Iris pigment epithelial cell (primary cell): ENCODE data around the gene PGGHG.
"Not testable (repeated sequence)": the region's sequence is repeated elsewhere in the genome, so short reads cannot be mapped to it uniquely, and the experiment has no call there.

Experiments
- DNase-seq: peaks from one replicate; pipeline ENCODE4 v3.0.0-alpha.2; 2011; ENCODE audit warnings: low read depth

The PGGHG gene

DNA sequence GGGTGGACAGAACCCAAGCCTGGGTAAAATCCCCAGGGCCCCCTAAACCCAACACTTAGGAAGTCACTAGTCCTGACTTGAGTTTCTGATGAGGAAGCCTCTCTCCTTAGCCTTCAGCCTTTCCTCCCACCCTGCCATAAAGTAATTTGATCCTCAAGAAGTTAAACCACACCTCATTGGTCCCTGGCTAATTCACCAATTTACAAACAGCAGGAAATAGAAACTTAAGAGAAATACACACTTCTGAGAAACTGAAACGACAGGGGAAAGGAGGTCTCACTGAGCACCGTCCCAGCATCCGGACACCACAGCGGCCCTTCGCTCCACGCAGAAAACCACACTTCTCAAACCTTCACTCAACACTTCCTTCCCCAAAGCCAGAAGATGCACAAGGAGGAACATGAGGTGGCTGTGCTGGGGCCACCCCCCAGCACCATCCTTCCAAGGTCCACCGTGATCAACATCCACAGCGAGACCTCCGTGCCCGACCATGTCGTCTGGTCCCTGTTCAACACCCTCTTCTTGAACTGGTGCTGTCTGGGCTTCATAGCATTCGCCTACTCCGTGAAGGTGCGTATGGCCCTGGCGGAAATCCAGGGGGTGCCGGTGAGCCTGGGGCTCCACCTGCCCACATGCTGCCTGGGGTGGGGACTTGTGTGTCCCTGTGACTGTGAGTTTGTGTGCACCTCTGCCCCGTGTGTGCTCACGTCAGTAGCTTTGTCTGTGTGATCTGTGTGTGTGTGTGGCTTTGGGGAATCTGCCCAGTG lies 25.0 kb downstream of the PGGHG start, which contains the start of gene IFITM1:
IFITM1 (plus strand) TSS at position 254 of the 767 bp plus-strand sequence; CDS start at position 385, 131 bp downstream.
- peak; percentile 91 for DNase-seq

DNA sequence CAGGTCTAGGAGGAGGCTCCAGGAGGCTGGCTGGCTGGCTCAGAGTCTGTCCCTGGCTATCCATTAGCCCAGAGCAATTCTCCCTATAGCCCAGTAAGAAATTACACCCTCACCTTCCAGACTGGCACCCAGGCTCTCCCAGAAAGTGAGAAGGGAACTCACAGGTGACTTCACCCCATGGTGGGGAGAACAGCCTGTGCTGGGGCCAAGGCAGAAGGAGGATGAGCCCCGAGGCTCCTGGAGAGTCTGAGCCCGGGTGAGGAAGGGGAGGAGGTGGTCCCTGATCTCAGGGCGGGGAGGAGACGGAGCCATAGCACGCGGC lies 25.6 kb downstream of the PGGHG start:
- peak; percentile 9 for DNase-seq

DNA sequence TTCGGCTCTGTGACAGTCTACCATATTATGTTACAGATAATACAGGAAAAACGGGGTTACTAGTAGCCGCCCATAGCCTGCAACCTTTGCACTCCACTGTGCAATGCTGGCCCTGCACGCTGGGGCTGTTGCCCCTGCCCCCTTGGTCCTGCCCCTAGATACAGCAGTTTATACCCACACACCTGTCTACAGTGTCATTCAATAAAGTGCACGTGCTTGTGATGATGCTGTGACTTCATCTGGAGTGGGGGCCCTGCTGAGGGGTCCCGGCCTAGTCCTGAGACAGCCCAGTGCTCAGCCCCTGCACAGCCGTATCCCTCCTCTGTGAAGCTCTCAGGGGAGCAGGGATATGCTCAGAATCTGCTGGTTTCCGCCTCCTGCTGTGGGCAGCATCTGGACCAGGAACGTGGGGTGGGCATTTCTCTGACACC lies 26.1 kb downstream of the PGGHG start:
- DNase-seq = no peak

DNA sequence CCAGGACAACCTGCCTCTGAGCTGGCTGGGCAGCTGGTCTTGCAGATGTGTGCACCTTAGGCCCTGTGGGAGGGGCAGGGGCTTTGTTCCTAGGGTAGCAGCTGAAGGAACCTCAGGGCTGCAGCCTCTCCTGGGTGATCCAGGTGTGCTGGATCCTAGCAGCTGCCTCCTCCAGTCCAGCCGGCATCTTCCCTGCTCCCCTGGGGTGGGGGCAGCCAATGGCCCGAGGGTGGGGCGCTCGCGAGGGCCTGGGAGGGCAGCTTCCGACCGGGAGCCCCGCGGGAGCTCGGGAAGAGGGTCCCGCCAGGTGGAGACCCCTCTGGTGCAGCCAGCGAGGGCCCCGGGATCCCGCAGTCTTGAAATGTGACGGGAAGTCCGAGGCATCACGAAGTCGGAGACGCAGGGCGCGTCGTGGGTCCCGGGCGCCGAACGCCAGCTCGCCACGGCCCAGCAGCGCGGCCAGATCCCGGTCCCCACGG lies 26.6 kb downstream of the PGGHG start:
- no peak for DNase-seq

DNA sequence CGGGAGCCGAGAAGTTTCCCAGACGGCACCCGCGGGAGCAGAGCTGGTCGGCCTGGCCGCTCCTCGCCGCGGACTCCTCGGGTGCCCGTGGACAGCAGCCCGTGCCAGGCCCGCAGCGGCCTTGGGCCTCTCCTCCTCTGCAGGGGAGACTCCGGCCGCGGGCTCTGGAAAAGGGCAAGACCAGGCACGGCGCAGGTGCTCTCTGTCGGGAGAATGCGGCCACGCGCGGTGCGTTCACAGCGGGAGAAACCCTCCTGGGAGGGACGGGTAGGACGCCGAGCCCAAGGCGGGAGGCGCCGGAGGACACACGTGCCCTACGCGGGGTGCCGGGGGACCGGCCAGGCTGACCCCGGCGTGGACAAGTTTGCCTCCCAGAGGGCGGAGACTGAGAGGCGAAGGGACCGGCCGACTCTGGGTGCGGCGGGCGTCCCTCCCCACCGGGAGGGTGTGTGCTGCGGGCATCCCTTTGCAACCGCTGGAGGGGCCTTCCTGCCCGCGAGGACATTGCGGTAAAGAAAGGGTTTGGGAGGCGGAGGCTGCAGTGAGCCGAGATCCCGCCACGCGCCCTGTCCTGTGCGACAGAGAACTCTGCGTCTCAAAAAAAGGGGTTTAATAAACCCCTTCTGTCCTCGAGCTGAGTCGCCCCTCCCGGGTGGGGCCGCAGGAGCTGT lies 27.2 kb downstream of the PGGHG start:
- peak; percentile 20 for DNase-seq

DNA sequence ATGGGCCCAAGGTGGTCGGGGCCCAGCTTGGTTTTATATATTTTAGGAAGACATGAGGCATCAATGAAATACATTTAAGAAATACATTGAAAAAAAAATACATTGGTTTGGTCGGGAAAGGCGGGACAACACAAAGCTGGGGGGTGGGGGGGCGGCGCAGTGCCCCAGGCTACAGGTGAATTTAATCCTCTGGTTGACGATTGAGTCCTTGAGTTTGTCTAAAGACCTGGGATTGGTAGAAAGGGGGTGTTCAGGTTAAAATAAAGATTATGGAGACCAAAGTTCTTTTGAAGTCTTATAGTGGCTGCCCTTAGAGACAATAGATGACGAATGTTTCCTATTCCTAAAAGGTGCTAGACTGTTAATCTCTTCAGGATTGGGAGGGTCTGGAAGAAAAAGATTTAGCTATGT lies 28.0 kb downstream of the PGGHG start:
- no peak for DNase-seq

DNA sequence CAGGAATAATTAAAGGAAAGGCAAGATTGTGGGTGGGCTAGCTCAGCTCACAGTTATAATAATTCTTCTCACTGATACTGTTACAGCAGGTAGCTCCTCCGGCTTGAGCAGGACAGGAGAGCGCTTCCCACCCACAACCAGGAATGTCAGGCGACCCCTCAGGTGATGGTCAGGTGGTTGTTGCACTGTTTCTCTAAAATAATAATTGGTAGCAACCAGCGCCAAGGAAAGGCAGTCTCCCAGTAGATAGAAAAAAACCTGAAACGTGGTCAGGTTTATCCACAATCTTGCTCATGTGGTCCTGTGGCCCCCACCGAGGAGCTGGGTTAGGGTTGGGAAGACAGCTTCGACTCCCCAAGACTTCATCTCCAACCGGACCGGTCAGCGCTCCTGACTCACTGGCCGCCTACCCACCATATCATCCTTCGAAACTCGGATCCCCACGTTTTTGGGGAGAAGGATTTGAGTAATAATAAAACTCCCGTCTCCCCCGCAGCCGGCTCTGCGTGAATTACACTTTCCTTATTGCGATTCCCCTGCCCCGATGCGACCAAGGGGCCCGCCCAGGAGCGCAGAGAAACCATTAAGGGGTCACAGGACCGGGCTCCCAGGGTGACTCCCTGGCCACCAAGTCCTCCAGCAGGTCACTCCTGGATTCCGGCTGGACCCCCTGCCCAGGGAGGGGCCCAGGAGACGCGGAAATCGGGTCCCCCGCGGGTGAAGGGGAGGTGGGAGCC lies 28.9 kb downstream of the PGGHG start:
- not testable (repeated sequence) for DNase-seq

DNA sequence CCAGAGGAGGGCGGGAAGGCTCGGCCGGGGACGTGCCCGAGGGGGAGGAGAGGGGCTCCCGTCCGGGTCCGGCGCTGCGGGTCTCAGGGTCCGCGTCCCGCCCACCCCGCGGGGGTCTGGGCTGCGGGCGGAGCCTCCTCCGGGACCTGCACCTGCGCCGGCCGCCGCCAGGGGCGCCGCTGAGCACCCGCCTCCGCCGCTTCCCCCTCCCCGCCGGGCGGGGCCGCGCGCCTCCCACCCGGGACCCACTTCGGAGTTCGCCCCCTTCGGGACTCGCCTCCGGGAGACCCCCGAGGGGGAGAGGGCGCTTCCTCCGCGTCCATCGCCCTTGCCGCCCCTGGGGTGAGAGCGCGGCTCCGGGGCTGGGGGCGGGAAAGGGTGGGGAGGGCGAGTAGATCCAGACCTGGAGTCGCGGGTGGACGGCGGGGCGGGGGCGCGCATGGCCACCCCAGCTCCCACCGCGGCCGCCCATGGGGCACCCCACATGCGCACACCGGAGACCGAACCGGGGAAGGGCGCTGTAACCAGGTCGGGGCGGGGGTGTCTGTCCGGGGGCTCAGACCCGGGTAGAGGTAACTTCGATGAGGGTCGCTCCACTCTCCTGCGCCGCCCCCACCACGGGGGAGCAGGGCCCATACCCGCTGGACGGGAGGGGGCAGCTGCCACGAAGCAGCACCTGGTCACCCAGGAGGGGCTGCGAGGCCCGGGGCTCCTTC lies 29.6 kb downstream of the PGGHG start:
- not testable (repeated sequence) for DNase-seq

DNA sequence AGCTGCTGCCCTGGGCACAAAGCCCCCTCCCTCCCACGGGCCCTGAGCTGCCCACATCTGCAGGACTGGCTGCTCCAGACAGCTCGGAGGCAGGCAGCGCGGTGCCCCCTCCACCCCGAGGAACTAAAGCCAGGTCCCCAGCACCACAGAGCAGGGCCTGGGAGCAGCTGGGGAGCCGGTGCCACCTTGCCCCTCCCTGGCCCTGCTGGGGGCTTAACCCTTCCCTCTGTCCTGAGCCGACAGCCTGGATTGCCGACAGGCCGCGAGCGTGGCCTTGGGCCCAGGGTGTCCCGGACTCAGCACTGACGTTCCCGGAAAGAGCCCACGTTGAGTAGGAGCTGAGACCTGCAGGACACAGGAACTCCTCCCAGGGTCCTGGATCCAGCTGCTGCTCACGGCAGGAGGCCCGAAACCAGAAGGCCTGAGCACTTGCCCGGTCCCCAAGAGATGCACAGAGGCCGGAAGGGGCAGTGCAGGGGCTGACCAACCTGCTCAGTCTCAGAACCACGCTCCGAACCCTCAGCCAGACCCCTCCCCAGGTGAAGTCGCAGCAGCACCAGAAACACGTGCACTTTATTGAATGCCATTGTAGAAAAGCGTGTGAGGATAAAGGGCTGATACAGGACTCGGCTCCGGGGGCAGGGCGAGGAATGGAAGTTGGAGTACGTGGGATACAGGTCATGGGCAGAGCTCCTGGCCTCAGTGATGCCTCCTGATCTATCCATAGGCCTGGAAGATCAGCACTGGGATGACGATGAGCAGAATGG lies 30.4 kb downstream of the PGGHG start:
- DNase-seq = peak; percentile 16

DNA sequence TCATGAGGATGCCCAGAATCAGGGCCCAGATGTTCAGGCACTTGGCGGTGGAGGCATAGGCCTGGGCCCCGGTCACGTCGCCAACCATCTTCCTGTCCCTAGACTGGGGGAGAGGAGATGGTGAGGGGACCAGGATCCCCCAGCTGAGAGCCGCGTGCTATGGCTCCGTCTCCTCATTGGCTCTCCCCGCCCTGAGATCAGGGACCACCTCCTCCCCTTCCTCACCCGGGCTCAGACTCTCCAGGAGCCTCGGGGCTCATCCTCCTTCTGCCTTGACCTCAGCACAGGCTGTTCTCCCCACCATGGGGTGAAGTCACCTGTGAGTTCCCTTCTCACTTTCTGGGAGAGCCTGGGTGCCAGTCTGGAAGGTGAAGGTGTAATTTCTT lies 31.0 kb downstream of the PGGHG start:
- DNase-seq = not testable (repeated sequence)

DNA sequence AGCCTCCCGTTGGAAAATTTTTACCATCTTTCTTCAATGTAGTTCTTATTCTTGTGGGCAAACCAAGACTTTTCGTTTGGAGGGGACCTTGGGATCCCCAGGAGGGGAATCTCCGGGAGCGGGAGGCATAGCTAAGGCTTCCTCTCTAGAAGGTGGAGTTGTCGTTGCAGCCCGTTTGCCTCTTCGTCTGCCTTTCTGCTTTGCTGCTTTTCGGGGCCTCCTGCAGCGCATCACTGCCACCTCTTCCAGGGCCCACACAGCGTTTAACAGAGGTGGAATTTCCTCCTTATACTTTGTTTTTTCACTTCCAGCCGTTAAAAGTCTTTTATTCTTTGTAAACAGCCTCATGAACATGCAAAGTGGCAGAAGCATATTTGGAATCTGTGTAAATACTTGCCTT lies 35.2 kb downstream of the PGGHG start:
- no peak for DNase-seq

DNA sequence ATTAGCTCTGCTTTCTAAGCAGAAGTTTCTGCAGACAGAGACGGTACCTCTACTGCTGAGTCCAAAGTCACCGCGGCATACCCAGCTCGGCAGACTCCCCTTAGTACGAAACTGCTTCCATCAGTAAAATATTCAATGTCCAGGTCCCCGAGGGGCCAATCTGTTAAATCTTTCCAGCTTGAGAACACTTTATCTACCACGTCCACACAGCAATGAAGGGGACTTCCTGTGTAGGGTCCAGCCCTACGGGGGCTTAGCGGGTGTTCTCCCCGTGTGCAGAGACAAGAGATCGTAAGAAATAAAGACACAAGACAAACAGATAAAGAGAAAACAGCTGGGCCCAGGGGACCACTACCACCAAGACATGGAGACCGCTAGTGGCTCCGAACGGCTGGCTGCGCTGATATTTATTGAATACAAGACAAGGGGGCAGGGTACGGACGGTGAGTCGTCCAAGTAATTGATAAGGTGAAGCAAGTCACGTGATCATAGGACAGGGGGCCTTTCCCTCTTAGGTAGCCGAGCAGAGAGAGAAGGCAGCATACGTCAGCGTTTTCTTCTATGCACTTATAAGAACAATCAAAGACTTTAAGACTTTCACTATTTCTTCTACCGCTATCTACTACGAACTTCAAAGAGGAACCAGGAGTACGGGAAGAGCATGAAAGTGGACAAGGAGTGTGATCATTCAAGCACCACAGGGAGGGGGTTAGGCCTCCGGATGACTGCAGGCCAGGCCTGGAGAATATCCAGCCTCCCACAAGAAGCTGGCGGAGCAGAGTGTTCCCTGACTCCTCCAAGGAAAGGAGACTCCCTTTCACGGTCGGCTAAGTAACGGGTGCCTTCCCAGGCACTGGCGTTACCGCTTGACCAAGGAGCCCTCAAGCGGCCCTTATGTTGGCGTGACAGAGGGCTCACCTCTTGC lies 35.9 kb downstream of the PGGHG start:
- DNase-seq = not testable (repeated sequence)

DNA sequence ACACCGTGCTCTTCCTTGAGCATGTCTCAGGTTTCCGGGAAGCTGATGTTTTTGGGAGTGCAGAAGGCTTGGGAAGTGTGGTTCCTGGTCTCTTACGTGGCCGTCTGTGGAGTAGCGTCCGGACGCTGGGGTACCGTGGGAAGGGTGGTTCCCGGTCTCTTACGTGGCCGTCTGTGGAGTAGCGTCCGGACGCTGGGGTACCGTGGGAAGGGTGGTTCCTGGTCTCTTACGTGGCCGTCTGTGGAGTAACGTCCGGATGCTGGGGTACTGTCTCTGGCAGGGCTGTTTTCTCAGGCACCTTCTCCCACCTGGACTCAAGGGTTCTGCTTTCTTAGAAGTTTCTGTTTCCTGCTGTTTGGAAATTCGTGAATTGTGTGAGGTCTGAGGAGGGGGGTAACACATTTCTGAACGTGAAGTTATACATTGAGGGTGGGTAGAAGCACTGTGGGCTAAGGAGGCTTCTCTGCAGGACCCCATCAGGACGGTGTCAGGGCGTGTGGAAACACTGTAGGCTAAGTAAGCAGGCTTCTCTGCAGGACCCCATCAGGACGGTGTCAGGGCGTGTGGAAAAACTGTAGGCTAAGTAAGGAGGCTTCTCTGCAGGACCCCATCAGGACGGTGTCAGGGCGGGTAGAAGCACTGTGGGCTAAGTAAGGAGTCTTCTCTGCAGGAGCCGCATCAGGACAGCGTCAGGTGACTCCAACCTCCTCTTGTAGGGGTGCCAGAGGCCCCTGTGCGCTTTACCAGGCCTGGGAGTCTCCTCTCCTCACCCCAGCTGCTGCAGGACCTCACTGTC lies 37.1 kb downstream of the PGGHG start:
- DNase-seq = no peak

DNA sequence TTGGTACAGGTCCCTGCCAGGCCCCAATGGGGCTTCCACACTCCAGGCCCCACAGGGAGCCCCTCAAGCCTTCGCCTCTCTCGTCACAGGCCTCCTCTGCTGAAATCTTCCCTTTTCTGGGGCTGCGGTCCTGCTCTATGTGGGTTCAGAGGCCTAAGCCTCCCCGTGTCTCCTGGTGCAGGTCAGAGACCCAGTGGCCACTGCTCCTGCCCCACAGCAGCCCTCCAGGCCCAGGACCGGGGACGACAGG lies 37.6 kb downstream of the PGGHG start:
- no peak for DNase-seq

DNA sequence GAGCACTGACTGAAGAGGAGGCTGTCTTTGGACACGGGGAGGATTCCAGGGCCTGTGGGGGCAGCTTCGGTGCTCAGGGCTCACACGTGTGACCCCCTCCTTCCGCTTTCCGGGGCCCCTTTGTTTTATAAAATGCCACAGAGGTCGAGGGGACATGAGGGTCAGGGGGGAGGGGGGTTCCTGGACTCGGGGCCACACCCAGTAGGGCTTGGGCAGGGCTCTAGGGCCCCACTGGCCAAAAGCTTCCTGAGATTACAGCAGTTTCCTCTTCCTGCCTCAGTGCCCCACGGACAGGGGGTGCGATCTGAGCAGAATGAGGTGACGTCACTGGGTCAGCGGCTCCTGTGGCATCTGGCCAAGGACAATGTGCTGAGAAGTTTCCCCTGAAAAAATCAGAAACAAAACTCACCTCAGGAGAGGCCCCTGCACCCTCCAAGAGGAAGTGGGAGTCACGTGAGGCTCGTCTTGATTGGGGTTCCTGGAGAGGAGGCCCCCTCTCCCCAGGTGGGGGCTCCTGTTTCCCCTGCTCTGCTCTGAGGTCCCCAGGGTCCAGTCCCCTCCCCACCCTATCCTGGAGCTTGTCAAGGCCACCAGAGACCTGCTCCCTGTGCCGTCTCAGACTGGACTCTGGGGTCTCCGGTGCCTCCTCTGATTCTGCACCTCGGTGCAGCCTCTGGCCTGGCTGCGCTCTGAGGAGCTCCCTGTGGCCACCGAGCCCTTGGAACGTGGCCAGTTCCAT lies 38.1 kb downstream of the PGGHG start:
- DNase-seq = peak; percentile 87

DNA sequence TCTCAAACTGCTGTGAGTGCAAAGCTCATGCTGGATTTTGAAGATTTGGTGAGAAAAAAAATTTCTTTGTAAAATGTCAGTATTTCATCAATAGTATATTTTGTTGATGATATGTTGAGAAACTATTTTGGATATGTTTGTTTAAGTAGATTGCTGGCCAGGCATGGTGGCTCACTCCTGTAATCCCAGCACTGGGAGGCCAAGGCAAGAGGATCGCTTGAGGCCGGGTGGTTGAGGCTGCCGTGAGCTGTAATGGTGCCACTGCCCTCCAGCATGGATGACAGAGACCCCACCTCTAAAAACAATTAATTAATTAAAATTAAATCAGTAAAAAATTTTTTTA lies 38.6 kb downstream of the PGGHG start:
- DNase-seq = no peak

DNA sequence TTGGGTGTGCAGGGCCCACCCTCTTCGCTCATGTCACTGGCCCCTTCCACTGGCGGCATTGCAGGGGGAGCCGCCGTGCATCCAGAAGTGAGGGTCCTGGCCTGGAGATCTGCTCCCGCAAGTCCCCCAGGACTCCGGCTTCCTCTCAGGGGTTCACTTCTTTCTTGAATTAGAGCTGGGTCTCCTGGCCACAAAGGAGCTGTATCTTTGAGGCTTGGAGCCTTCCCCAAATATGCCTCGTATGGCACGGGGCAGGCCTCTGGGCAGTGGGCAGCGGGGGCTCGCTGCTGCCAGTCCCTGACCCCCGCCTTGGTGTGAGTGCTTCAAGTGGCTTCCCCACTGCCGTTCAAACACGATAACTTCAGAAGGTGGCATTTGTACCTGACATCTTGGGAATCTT lies 39.1 kb downstream of the PGGHG start:
- DNase-seq = no peak

DNA sequence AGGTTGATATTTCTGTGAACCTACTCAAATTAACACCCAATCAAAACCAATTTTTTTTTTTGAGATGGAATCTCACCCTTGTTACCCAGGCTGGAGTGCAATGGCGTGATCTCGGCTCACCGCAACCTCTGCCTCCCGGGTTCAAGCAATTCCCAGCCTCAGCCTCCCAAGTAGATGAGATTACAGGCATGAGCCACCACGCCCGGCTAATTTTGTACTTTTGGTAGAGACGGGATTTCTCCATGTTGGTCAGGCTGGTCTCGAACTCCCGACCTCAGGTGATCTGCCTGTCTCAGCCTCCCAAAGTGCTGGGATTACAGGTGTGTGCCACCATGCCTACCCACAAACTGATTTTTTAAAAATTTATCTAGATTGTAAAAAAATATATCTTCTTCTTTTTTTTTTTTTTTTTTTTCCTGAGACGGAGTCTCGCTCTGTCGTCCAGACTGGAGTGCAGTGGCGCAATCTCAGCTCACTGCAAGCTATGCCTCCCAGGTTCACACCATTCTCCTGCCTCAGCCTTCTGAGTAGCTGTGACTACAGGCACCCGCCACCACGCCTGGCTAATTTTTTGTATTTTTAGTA lies 39.7 kb downstream of the PGGHG start:
- not testable (repeated sequence) for DNase-seq

DNA sequence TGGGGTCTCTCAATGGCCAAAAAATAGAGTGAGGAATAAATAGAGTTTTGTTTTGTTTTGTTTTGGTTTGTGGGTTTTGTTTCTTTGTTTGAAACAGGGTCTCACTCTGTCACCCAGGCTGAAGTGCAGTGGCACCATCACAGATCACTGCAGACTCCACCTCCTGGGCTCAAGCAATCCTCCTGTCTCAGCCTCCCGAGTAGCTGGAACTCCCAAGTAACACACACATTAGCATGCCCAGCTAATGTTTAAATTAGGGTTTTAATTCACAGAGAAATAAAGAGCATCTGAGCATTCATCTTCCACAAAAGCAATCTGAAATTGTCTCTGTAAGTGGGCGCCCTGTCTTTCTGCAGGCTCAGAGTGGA lies 40.9 kb downstream of the PGGHG start:
- no peak for DNase-seq
